LoVo (cell line): ENCODE measurements around the gene GALNT12.

Experiments
- DNase-seq: peaks from one replicate; pipeline ENCODE4 v3.0.0-alpha.2; 2016; ENCODE audit warnings: low spot score

GALNT12 gene

DNA sequence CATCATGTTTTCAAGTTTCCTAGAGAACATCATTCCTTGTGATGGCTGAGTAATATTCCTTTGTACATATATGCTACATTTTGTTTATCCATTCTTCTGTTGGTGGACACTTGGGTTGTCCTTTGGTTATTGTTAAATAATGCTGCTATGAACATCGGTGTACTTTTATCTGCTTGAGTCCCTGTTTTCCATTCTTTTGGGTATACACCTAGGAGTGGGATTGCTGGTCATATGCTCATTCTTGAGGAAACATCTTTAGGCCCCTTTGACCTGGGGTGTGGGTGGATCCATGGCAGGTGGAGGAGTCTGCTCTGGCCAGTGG, 25.3 kb downstream of the GALNT12 start:
- no peak for DNase-seq

- no peak for DNase-seq
Observed at GRCh38 chr9:98833090-98833956, 25.9 kb downstream of the GALNT12 start.

- DNase-seq: no peak
Observed at GRCh38 chr9:98834386-98834785, 26.9 kb downstream of the GALNT12 start.

DNA sequence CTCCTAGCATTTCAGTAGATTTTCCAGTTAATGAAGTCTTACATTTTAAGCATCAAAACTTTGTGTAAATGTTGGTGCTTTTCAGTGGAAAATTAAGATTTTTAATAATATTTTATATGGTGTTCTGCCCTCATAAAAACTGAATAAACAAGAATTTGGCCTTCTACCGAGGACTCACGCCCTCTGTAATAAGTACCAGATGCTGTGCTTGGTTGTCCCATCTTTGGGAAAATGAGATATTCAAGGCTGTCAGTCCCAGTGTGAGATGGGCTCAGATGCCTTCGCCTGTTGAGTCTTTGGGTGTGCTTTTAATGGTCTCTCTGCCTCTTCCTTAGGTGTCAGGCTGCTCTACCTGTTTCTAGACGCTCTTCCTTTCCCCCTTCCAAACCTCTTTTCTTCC, 28.7 kb downstream of the GALNT12 start:
- DNase-seq: no peak

DNA sequence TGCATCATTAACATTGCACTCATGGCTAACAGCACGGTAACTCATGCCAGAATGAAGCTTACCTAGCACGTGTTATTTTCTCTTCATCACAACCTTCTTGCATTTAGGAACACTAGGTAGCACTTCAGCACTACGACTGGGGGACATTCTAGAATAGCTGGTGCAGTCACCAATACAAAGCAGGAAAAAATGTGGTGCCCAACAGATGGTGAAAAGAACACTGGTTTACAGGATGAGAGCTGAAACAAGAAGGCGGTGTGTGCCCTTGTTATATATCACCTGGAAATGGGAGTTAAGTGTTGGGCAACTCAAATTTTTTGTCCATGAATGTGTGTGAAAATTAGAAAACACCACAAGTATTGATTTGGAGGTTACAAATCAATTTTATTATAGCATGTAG, 30.0 kb downstream of the GALNT12 start:
- DNase-seq: no peak

DNA sequence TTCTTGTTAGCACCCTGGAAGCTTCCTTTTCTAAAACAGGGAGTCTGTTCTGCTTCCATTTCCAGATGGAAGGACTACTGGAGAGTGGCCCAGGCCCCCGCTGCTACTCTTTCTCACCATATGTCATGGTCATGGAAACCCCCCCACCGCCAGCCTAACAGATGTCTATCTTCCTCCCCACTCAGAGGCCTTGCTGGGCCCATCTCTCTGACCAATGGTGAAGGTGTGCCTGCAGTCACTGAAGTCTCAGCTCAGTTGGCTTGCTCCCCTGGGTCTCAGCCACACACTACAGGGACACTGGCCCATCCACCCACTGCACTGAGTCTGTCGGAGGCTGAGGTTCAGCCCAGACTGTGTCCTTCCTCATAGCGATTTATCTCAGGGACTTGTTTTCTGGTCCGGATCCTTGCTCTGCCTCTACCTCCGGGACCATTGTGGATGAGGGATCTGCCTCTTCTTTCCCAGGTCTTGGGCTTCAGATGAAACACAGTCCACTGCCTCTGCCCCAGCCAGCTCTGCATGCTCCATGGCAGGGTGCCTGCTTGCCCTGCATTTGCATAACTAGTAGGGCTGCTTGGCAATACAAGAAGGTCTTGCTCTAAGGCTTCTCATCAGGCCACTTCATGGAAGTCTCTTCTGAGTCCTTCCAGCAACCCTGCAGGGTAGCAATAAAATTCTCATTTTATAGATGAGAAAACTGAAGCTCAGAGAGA, 30.8 kb downstream of the GALNT12 start:
- DNase-seq: no peak

GRCh38 chr9:98838868-98839565, 31.5 kb downstream of the GALNT12 start:
- no peak for DNase-seq

GRCh38 chr9:98839724-98840123, 32.3 kb downstream of the GALNT12 start:
- no peak for DNase-seq

GRCh38 chr9:98842510-98842909, 35.0 kb downstream of the GALNT12 start:
- DNase-seq: no peak

DNA sequence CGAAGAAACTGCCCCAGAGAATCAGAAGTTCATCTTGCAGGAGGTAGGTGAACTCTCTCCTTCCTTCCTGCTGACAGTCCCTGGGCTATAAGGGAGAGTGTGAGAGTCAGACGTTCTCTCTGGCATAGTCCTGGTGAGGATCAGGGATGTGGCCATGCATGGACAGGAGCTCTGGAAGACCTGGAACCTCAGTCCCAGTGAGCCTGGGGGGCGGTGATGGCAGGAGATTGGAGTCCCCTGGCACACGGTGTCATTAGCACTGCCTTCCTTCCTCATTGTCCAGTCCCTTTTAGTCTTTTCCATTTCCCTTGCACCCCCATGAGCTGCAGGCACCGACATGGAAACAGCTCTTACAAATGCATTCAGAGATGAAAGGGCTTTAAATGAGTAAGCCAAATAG, 38.6 kb downstream of the GALNT12 start:
- no peak for DNase-seq

- DNase-seq: no peak
Observed at GRCh38 chr9:98846879-98847278, 39.4 kb downstream of the GALNT12 start.

GRCh38 chr9:98848450-98849149, 41.1 kb downstream of the GALNT12 start:
- DNase-seq: peak; percentile 88

DNA sequence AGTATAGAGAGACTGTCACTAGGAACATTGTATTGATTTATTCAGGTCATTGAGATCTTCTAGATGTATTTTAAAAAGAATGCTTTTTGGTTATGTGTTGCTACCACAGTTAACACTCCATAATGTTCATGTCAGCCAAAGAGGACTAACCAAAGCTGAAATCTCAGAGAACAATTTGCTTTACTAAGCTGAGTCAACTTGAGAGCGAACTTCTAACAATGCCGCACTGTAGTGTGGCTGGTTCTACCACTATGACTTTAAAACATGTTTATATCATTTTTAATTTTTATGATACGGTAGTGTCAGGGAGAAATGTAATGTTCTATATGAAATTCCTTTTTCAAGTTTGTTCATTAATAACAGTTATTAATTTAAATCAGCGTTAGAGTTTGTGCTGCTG, 42.1 kb downstream of the GALNT12 start:
- no peak for DNase-seq

- no peak for DNase-seq
Observed at GRCh38 chr9:98850851-98851729, 43.6 kb downstream of the GALNT12 start.

DNA sequence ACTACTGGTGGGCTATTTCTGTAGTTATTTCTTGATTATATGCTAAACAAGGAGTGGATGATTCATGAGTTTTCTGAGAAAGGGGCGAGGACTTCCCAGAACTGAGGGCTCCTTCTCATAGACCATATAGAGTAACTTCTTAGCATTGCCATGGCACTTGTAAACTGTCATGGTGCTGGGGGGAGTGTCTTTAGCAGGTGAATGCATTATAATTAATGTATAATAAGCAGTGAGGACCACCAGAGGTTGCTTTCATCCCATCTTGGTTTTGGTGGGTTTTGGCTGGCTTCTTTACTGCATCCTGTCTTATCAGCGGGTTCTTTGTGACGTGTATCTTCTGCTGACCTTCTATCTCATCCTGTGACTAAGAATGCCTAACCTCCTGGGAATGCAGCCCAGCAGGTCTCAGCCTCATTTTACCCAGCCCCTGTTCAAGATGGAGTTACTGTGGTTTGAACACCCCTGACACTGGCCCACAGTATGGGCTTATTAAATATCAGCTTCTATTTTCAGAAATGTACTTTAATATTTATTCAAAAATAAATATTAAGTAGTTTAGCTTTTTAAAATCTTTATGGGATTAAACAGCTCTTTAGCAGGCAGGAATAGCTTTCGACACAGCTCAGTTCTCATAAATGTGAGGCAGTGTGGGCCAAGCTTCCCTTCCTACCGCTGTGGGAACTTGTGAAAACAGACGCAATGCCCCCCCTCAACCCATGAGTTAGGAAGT, 44.4 kb downstream of the GALNT12 start:
- no peak for DNase-seq

GRCh38 chr9:98852460-98852734, 44.9 kb downstream of the GALNT12 start:
- no peak for DNase-seq

DNA sequence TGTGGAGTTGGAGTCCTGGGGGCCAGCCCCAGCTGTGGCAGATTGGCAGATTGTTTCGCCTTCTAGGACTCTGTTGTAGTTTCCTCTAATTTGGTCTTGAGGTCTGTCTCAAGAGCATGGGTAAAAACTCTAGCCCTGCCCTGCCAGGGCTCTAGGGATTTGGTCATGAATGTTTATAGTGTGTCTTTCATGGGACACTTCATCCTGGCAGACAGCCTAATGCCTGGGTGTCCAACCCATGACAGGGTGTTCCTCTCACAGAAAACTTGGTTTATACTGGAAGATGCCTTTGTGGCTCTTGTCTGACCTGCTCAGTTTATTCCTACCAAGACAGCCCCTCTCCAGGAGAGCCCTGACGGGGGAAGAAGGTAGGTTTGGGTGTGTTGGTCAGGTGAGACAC, 45.5 kb downstream of the GALNT12 start:
- DNase-seq: no peak

GRCh38 chr9:98854266-98854665, 46.8 kb downstream of the GALNT12 start:
- DNase-seq: no peak

GRCh38 chr9:98855592-98855991, 48.1 kb downstream of the GALNT12 start:
- no peak for DNase-seq

DNA sequence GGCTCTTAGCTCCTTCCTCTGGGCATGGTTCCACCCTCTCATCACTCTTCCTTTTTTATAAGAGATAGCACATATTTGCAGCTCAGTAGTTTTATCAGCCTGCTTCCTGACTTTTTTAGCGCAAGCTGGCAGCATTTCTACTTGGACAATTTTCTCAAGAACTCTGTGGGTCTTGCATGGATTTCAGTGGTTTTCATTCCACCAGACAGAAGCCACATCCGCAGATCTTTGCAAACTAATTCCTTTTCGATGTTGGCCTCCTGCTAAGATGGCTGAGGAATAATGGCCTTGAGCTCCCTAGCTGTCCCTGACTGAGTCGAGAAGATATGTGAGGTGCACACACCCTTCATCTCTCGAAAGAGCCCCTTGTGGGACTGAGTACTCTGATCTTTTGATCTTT, 49.5 kb downstream of the GALNT12 start:
- no peak for DNase-seq

DNA sequence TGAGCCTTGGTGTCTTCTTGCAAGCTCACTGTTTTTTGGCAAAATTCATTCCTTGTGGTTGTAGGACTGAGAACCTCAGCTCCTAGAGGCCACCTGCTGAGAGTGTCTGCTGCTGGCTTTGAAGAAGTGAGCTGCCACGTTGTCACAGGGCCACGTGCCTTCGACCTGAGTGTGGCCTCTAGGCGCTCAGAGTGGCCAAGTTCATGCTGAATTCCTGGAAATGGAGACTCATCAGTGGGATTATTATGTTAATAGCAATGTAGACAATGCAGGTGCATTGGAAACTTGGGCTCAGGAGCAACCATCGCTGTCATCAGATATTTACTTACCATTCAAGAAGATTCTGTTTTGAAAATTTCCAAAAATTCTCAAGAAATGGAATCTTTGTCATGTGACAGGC, 52.5 kb downstream of the GALNT12 start:
- no peak for DNase-seq
